HL-60 (cell line): ENCODE measurements around the gene FOXL3.

ENCODE experiments used
- CTCF ChIP-seq: IDR thresholded peaks from one replicate; pipeline ENCODE4 v1.5.1; 2011; ENCODE audit warnings: low read length, control low read depth, inconsistent platforms; ENCODE audit not compliant: insufficient read depth
- GABPA ChIP-seq: IDR thresholded peaks from 2 replicates; pipeline ENCODE4 v1.6.1; 2012; ENCODE audit warnings: low read depth
- POLR2AphosphoS5 ChIP-seq: IDR thresholded peaks from 2 replicates; pipeline ENCODE4 v1.6.1; 2012; ENCODE audit warnings: low read depth
- REST ChIP-seq: IDR thresholded peaks from 2 replicates; pipeline ENCODE4 v1.6.1; 2012; ENCODE audit warnings: low read depth; ENCODE audit not compliant: insufficient replicate concordance

DNA sequence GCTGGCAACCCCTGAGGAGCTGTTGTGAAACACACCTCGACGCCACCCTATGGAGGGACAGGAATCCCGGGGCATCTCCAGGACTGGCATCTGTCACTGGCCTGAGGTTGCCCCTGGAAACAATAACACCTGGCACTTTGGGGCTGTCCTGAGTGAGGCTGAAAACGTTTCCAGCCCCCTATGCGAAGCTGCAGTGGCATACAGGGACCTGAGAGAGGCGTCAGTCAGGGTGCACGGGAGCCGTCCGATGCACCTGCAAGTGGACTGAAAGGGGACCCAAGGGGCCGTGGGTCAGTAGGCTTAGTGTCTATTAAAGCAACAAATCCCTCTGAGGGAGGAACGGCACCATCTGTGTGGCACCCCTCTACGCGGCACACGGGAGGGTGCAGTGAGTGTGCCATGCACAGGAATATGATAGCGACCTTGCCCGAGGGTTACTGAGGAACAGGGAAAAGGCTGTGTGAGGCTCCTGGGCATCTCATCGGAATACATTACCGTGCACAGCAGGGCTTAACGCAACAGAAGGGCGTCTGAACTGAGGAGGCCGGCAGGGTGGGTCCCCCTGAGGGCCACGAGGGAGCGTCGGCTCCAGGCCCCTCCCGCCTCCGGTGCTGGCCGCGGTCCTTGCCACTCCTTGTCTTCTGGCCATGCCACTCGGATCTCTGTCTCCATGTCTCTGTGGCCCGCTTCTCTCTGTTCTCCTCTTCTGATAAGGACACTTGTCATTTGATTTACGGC is 50.4 kb downstream of the FOXL3 start:
- no peak for TF ChIP-seq CTCF
- TF ChIP-seq POLR2AphosphoS5, result no peak
- no peak for TF ChIP-seq REST
- no peak for TF ChIP-seq GABPA
